Uterus (tissue), 2 donors: ENCODE results near the gene COL25A1.

Experiments
- POLR2A ChIP-seq, 2 donors: fragments of 450-650 bp; IDR thresholded peaks; one replicate each; pipeline ENCODE4 v1.6.1; 2016; ENCODE audit warnings: antibody characterized with exemption in 2 of 2, mild to moderate bottlenecking in 1 of 2, moderate library complexity in 1 of 2
- TF ChIP-seq, protein P1 (sequence below), 4 experiments: fragments of 200-600 bp in 2 of 4; fragments of 450-650 bp in 2 of 4; sonication (generic) in 2 of 4; IDR thresholded peaks; one replicate each; pipeline ENCODE4 v1.5.1; 2016 to 2019; ENCODE audit warnings: antibody characterized with exemption in 4 of 4, mild to moderate bottlenecking in 2 of 4, moderate library complexity in 1 of 4

DNA sequence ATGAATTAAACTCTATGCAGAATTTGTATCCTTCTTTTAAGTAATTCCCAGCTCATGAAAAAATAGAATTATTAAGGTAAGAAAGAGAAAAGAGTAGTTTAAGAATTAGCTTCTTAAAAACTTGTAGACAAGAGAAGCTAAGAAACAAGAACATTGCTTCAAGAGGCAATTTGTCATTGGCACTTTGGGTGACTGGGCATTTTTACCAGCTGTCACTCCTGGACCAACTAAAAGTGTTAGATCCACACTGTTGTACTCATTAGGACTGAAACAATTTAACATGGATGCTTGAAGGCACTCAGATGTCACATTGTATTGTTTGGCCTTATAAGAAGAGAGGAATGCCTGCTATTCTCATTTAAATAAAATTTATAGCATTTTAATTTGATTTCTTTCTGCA lies 7.4 kb downstream of the COL25A1 start:
- TF ChIP-seq, protein P1, sequence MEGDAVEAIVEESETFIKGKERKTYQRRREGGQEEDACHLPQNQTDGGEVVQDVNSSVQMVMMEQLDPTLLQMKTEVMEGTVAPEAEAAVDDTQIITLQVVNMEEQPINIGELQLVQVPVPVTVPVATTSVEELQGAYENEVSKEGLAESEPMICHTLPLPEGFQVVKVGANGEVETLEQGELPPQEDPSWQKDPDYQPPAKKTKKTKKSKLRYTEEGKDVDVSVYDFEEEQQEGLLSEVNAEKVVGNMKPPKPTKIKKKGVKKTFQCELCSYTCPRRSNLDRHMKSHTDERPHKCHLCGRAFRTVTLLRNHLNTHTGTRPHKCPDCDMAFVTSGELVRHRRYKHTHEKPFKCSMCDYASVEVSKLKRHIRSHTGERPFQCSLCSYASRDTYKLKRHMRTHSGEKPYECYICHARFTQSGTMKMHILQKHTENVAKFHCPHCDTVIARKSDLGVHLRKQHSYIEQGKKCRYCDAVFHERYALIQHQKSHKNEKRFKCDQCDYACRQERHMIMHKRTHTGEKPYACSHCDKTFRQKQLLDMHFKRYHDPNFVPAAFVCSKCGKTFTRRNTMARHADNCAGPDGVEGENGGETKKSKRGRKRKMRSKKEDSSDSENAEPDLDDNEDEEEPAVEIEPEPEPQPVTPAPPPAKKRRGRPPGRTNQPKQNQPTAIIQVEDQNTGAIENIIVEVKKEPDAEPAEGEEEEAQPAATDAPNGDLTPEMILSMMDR (IDR thresholded peaks at IDR 0.05): no peak
- TF ChIP-seq POLR2A (IDR thresholded peaks at IDR 0.05): no peak
